ENCODE measurements around the gene ATP2B3. TPM values are rescaled to one million over a fixed set of nuclear protein-coding genes. Genes with fewer than 3 reads are reported as not detected.

ATP2B3 gene
- total RNA-seq, 4 donors from 2014 or later = not detected

- DNase-seq (ENCODE audit: low spot score) = no peak
- no peak for ATAC-seq (ENCODE audit: low FRiP score)
- TF ChIP-seq CTCF (IDR thresholded peaks at IDR 0.05) = no peak
These were observed 3.2 kb upstream of the ATP2B3 start for GRCh38 chrX:153514259-153514658.

- ATAC-seq (ENCODE audit: low FRiP score) (no peak), DNase-seq (ENCODE audit: low spot score) (no peak)
- TF ChIP-seq CTCF (IDR thresholded peaks at IDR 0.05) = no peak
These were observed 2.0 kb upstream of the ATP2B3 start for GRCh38 chrX:153515435-153515834.

- ATAC-seq (ENCODE audit: low FRiP score) = no peak
- no peak for TF ChIP-seq CTCF (IDR thresholded peaks at IDR 0.05)
These were observed 1.4 kb upstream of the ATP2B3 start for GRCh38 chrX:153516073-153516472.

GRCh38 chrX:153517946-153518834 is 748 bp downstream of the ATP2B3 start:
- DNase-seq (ENCODE audit: low spot score) (no peak), ATAC-seq (ENCODE audit: low FRiP score) (no peak)
- TF ChIP-seq CTCF (IDR thresholded peaks at IDR 0.05) = no peak

More at GRCh38 chrX:153516073-153516472, 1.4 kb upstream of the ATP2B3 start:
- no peak for DNase-seq (ENCODE audit: low spot score)

GRCh38 chrX:153519569-153520286 is 2.3 kb downstream of the ATP2B3 start:
- DNase-seq (ENCODE audit: low spot score) (no peak), ATAC-seq (ENCODE audit: low FRiP score) (no peak)
- no peak for TF ChIP-seq CTCF (IDR thresholded peaks at IDR 0.05)

- DNase-seq (ENCODE audit: low spot score) (no peak), ATAC-seq (ENCODE audit: low FRiP score) (no peak)
- TF ChIP-seq CTCF (IDR thresholded peaks at IDR 0.05) = no peak
These were observed 3.0 kb downstream of the ATP2B3 start for GRCh38 chrX:153520287-153520917.
